HCT116 (cell line): ENCODE measurements around the gene OSBPL10.

Source experiments
- CEBPB ChIP-seq: IDR thresholded peaks from 2 replicates; pipeline ENCODE4 v1.6.1; 2012; ENCODE audit warnings: low read depth
- CTCF ChIP-seq, 3 experiments: fragments of 200-600 bp in 1 of 3; sonication (generic) in 1 of 3; IDR thresholded peaks in 2 of 3; conservative IDR thresholded peaks in 1 of 3; 2 replicates each; pipeline ENCODE4 v1.5.1; 2012 to 2017; ENCODE audit warnings: low read depth in 2 of 3, low read length in 2 of 3, antibody characterized with exemption in 1 of 3, borderline replicate concordance in 1 of 3, control low read depth in 1 of 3, mild to moderate bottlenecking in 1 of 3, mixed read lengths in 1 of 3, mixed run types in 1 of 3, moderate library complexity in 1 of 3; ENCODE audit not compliant: insufficient read depth in 1 of 3
- EZH2 ChIP-seq: fragments of 200-600 bp; sonication (generic); IDR thresholded peaks from 2 replicates; pipeline ENCODE4 v1.6.1; 2017; ENCODE audit warnings: antibody characterized with exemption, mixed run types
- EZH2phosphoT487 ChIP-seq: fragments of 200-600 bp; IDR thresholded peaks from 2 replicates; pipeline ENCODE4 v1.6.1; 2018; ENCODE audit warnings: antibody characterized with exemption, borderline replicate concordance
- FOSL1 ChIP-seq: IDR thresholded peaks from 2 replicates; pipeline ENCODE4 v1.6.1; 2012; ENCODE audit warnings: low read depth
- JUND ChIP-seq: IDR thresholded peaks from 2 replicates; pipeline ENCODE4 v1.6.1; 2012
- MAX ChIP-seq: IDR thresholded peaks from 2 replicates; pipeline ENCODE4 v1.6.1; 2012
- POLR2A ChIP-seq: IDR thresholded peaks from 2 replicates; pipeline ENCODE4 v1.7.0; 2011; ENCODE audit warnings: borderline replicate concordance; ENCODE audit not compliant: insufficient read depth, insufficient read length; ENCODE audit errors: extremely low read depth
- POLR2AphosphoS5 ChIP-seq: IDR thresholded peaks from 2 replicates; pipeline ENCODE4 v1.6.1; 2011; ENCODE audit warnings: mild to moderate bottlenecking, low read depth, low read length, moderate library complexity
- RAD21 ChIP-seq: IDR thresholded peaks from 2 replicates; pipeline ENCODE4 v1.6.1; 2012; ENCODE audit warnings: low read depth, mild to moderate bottlenecking
- SP1 ChIP-seq: IDR thresholded peaks from 2 replicates; pipeline ENCODE4 v1.6.1; 2012; ENCODE audit warnings: low read depth
- YY1 ChIP-seq: IDR thresholded peaks from 2 replicates; pipeline ENCODE4 v1.6.1; 2011; ENCODE audit warnings: low read length, low read depth, moderate library complexity, mild to moderate bottlenecking; ENCODE audit not compliant: insufficient replicate concordance; ENCODE audit errors: extremely low read depth
- ZNF274 ChIP-seq: fragments of 200-500 bp; sonication (Bioruptor generic); IDR thresholded peaks from 2 replicates; pipeline ENCODE4 v1.6.1; 2014; ENCODE audit warnings: mild to moderate bottlenecking, low read depth, low read length, inconsistent platforms

- no peak for TF ChIP-seq CTCF (IDR thresholded peaks at IDR 0.05 in 2 of 3, conservative IDR thresholded peaks at IDR 0.05 in 1 of 3; ENCODE audit: borderline replicate concordance in 1 of 3, insufficient read depth in 1 of 3, low read depth in 2 of 3, low read length in 2 of 3)
- no peak for TF ChIP-seq SP1
- no peak for TF ChIP-seq POLR2AphosphoS5
- TF ChIP-seq FOSL1: no peak
- no peak for TF ChIP-seq RAD21
- no peak for TF ChIP-seq ZNF274
- no peak for TF ChIP-seq EZH2
- TF ChIP-seq EZH2phosphoT487: no peak
- TF ChIP-seq JUND: no peak
- no peak for TF ChIP-seq POLR2A
- TF ChIP-seq YY1: no peak
- TF ChIP-seq CEBPB: no peak
- no peak for TF ChIP-seq MAX
Measured at GRCh38 chr3:31896026-31896425, 85.0 kb downstream of the OSBPL10 start.
